ENCODE measurements around the gene ACVR2B.

DNA sequence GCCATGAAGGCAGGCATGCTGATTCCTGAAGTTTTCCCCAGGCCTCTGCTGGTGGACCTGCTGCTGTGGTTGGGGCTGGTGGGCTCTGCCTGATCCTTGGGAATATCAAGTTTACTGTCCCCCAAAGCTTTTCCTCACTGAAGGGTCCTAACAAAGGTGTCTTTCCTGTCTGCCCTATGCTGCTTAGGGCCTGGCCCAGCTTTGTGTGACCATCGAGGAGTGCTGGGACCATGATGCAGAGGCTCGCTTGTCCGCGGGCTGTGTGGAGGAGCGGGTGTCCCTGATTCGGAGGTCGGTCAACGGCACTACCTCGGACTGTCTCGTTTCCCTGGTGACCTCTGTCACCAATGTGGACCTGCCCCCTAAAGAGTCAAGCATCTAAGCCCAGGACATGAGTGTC, 29.3 kb downstream of the ACVR2B start:
- TF ChIP-seq ZNF883 (CRISPR knock-in tag; IDR thresholded peaks at IDR 0.05; ENCODE audit: not compliant biosample characterization) (no peak), ISX (CRISPR knock-in tag; conservative IDR thresholded peaks at IDR 0.05) (no peak), ZNF24 (IDR thresholded peaks at IDR 0.05) (no peak), ERF (CRISPR knock-in tag; IDR thresholded peaks at IDR 0.05) (no peak), MAZ (IDR thresholded peaks at IDR 0.05; ENCODE audit: borderline replicate concordance, low read depth, low read length) (no peak), MAZ (CRISPR knock-in tag; IDR thresholded peaks at IDR 0.05; ENCODE audit: low read depth) (no peak), MTA1 (CRISPR knock-in tag; IDR thresholded peaks at IDR 0.05; ENCODE audit: borderline replicate concordance) (no peak)
- TF ChIP-seq, protein P1, sequence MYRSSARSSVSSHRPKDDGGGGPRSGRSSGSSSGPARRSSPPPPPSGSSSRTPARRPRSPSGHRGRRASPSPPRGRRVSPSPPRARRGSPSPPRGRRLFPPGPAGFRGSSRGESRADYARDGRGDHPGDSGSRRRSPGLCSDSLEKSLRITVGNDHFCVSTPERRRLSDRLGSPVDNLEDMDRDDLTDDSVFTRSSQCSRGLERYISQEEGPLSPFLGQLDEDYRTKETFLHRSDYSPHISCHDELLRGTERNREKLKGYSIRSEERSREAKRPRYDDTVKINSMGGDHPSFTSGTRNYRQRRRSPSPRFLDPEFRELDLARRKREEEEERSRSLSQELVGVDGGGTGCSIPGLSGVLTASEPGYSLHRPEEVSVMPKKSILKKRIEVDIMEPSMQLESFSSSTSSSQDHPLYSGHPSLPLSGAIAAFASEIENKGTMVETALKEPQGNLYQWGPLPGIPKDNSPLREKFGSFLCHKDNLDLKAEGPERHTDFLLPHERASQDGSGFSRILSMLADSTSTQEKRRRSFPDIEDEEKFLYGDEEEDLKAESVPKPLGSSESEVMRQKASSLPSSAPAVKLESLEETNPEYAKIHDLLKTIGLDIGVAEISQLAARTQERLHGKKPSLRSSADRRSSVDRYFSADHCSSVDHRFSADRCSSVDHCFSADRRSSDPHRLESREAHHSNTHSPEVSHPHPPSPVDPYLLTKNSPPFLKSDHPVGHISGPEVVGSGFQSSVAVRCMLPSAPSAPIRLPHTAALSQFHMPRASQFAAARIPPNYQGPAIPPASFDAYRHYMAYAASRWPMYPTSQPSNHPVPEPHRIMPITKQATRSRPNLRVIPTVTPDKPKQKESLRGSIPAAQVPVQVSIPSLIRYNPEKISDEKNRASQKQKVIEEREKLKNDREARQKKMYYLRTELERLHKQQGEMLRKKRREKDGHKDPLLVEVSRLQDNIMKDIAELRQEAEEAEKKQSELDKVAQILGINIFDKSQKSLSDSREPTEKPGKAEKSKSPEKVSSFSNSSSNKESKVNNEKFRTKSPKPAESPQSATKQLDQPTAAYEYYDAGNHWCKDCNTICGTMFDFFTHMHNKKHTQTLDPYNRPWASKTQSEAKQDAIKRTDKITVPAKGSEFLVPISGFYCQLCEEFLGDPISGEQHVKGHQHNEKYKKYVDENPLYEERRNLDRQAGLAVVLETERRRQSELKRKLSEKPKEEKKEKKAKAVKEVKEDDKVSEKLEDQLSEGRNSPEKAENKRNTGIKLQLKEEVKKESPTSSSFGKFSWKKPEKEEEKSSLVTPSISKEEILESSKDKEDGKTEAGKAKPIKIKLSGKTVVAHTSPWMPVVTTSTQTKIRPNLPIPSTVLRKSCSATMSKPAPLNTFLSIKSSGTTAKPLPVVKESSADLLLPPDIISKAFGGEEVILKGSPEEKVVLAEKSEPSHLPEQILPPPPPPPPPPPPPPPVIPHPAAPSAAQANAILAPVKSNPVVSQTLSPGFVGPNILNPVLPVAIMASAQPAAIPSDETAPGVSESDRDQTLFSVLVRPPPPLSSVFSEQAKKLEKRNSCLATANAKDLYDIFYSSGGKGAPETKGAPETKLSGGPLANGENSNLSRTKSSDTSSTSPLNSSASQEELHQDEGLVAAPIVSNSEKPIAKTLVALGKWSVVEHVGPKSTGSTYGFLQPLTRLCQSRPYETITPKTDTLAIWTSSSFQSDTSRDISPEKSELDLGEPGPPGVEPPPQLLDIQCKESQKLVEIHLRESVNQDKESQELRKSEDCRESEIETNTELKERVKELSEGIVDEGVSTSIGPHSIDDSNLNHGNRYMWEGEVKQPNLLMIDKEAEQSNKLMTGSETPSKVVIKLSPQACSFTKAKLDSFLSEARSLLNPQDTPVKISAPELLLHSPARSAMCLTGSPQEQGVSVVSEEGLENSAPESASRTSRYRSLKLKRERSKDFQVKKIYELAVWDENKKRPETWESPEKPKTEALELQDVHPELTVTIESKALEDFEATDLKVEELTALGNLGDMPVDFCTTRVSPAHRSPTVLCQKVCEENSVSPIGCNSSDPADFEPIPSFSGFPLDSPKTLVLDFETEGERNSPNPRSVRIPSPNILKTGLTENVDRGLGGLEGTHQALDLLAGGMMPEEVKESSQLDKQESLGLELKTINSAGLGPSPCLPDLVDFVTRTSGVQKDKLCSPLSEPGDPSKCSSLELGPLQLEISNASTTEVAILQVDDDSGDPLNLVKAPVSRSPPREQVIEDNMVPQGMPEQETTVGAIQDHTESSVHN (CRISPR knock-in tag; IDR thresholded peaks at IDR 0.05) = no peak

Data from HepG2 (cell line).